AG09309 (cell line): Measurements from ENCODE around the gene PIK3C2A.

ENCODE experiments used
- DNase-seq: peaks from one replicate; pipeline ENCODE4 v3.0.0-alpha.2; 2010; ENCODE audit warnings: low read depth
- H3K4me3 ChIP-seq: 2 replicates; pipeline ENCODE4 v1.5.1; 2011; ENCODE audit warnings: mild to moderate bottlenecking, low read depth, low read length, moderate library complexity; ENCODE audit not compliant: control insufficient read depth
- TF ChIP-seq, protein P1 (sequence below): IDR thresholded peaks from 2 replicates; pipeline ENCODE4 v1.5.1; 2011; ENCODE audit warnings: mild to moderate bottlenecking, low read depth, low read length, inconsistent platforms; ENCODE audit not compliant: insufficient read depth, control insufficient read depth; ENCODE audit errors: missing control alignments

PIK3C2A gene

DNA sequence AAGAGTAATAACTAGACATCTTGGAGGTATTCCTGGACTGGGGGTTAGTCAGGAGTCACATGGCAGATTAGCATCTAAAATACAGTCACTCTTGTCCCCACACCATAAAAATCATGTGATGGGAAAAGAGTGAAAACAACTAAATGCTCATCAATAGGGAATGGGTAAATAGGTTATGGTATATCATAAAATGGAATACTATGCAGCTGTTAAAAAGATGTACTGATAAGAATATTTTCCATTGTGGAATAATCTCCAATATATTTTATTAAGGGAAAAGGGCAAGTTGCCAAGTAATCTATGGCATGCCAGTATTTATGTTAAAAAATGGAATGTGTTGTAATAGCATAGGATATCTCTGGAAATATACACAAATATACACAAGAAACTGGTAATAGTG is 6.6 kb upstream of the PIK3C2A start:
- no peak for DNase-seq
- no peak overlapping the region for H3K4me3 ChIP-seq
- TF ChIP-seq, protein P1, sequence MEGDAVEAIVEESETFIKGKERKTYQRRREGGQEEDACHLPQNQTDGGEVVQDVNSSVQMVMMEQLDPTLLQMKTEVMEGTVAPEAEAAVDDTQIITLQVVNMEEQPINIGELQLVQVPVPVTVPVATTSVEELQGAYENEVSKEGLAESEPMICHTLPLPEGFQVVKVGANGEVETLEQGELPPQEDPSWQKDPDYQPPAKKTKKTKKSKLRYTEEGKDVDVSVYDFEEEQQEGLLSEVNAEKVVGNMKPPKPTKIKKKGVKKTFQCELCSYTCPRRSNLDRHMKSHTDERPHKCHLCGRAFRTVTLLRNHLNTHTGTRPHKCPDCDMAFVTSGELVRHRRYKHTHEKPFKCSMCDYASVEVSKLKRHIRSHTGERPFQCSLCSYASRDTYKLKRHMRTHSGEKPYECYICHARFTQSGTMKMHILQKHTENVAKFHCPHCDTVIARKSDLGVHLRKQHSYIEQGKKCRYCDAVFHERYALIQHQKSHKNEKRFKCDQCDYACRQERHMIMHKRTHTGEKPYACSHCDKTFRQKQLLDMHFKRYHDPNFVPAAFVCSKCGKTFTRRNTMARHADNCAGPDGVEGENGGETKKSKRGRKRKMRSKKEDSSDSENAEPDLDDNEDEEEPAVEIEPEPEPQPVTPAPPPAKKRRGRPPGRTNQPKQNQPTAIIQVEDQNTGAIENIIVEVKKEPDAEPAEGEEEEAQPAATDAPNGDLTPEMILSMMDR: no peak

DNA sequence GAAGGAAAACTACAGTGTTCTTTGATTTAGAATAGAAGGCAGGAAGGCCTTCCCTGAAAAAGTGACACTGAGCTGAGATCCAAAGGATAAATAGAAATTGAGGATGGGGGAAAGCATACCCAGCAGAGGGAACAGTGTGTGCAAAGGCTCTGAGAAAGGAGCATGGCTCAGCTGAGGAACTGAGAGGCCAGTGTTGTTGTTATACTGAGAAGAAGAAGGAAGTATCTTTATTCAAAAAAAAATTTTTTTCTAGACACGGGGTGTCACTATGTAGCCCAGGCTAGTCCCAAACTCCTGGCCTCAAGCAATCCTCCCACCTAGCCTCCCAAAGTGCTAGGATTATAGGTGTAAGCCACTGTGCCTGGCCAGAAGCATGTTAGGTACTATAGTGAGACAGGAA is 3.5 kb upstream of the PIK3C2A start:
- DNase-seq: no peak
- TF ChIP-seq, protein P1: no peak
- H3K4me3 ChIP-seq: no peak overlapping the region

- no peak for DNase-seq
- H3K4me3 ChIP-seq: no peak overlapping the region
These were observed 2.1 kb upstream of the PIK3C2A start for GRCh38 chr11:17209939-17210245.

DNA sequence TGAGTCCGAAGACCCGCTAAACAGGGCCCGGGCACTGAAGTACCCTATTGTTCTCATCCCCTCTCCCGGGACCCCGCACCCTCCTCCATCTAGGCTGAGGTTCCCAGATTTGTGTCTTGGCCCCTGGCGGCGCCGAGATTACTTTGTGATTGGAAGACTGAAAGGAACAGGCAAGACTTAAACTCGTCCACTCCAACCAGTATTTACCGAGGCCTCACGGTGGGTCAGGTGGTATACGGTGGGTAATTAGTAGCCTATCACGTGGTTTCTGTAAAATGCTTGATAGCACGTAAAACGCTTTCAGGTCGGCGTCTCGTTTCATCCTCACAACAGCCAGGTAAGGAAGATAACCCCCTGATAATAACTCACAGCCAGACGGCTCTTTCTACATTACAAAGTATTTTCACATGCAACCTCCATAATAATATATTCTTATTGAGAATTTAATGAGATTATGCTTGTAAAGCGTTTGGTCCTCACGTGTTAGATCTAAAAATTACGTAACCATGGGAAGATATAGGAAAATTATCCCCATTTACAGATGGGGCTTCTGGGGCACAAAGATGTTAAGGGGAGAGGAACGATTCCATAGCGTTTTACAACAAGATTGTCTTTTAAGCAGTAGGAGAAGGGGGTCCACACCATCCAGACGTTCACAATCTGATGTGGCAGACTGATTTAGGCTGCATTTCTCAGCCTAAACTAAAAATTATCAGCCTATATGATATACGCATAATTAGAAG is 642 bp upstream of the PIK3C2A start:
- TF ChIP-seq, protein P1: no peak
- no peak for DNase-seq
- H3K4me3 ChIP-seq: peak overlapping the region; percentile 72

More at GRCh38 chr11:17209939-17210245, 2.1 kb upstream of the PIK3C2A start:
- TF ChIP-seq, protein P1: no peak

DNA sequence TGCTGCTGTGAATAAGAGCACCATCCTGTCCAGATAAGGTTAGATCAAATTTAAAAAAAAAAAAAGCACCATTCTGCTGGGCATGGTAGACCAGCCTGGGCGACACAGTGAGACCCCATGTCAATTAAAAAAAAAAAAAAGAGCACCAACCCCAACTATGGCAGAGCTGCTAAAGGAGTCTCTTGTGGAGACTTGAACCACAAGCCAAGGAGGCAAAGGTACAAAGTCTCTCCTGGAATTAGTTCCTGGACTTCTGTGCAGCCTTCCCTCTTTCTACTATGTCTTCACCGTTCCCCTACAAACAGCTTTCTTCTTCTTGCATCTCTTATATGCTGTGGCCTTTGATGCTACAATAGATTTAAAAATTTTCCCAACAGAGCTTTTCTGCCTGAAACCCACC is 1.3 kb downstream of the PIK3C2A start:
- DNase-seq: no peak
- TF ChIP-seq, protein P1: no peak

GRCh38 chr11:17197431-17197898 is 10.3 kb downstream of the PIK3C2A start:
- TF ChIP-seq, protein P1: no peak
- no peak for DNase-seq

More for the DNA sequence above, 1.3 kb downstream of the PIK3C2A start:
- peak overlapping the region; percentile 72; the same call in 1 of the 2 replicates for H3K4me3 ChIP-seq

GRCh38 chr11:17188675-17189074 is 19.1 kb downstream of the PIK3C2A start:
- no peak for DNase-seq
- no peak overlapping the region for H3K4me3 ChIP-seq
- TF ChIP-seq, protein P1: no peak

More at GRCh38 chr11:17197431-17197898, 10.3 kb downstream of the PIK3C2A start:
- no peak overlapping the region for H3K4me3 ChIP-seq
